Measurements from ENCODE around the gene EPHA7.

The EPHA7 gene

GRCh38 chr6:93299622-93300021 lies 119.7 kb downstream of the EPHA7 start:
- no peaks in the 10 kb centered on the region for H3K36me3 ChIP-seq (ENCODE audit: control insufficient read depth, insufficient read depth, low read length)
- no peak overlapping the region for H3K4me3 ChIP-seq (ENCODE audit: low read length)
- DNase-seq (ENCODE audit: low read depth, low spot score), result no peak
- H3K4me1 ChIP-seq (ENCODE audit: control insufficient read depth, insufficient read depth, low read length), result no peaks in the 10 kb centered on the region
- no peaks in the 10 kb centered on the region for H3K9me3 ChIP-seq (ENCODE audit: control insufficient read depth, insufficient read depth, low read length)
- H3K27ac ChIP-seq (ENCODE audit: low read length), result no peak overlapping the region
- no CpG with 5 or more reads among the region's 3 CpGs for WGBS (ENCODE audit: insufficient coverage, insufficient read length)
- no peaks in the 10 kb centered on the region for H3K27me3 ChIP-seq (ENCODE audit: control insufficient read depth, insufficient read depth, low read length)

DNA sequence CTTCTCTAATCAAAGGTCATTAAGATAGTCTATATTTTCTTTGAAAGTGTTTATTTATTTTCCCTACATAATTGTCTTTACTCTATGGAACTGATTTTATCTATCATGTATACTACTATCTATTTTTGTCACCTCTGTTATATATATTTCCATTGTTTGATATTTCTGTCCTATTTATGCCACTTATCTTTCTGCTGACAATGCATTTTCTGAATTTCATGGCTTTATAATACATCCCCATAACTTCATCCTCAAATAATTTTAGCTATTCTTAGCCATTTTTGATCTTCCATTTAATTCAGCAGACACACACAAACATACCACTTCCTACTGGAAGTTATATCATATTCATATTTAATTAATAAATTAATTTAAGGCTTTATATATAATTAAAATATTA lies 123.7 kb downstream of the EPHA7 start:
- Histone ChIP-seq H3K27me3 (ENCODE audit: control insufficient read depth, insufficient read depth, low read length) (no peaks in the 10 kb centered on the region), H3K4me1 (ENCODE audit: control insufficient read depth, insufficient read depth, low read length) (no peaks in the 10 kb centered on the region), H3K36me3 (ENCODE audit: control insufficient read depth, insufficient read depth, low read length) (no peaks in the 10 kb centered on the region), H3K27ac (ENCODE audit: low read length) (no peak overlapping the region), H3K9me3 (ENCODE audit: control insufficient read depth, insufficient read depth, low read length) (no peaks in the 10 kb centered on the region), H3K4me3 (ENCODE audit: low read length) (no peak overlapping the region)
- DNase-seq (ENCODE audit: low read depth, low spot score), result no peak

GRCh38 chr6:93294879-93295278 lies 124.5 kb downstream of the EPHA7 start:
- Histone ChIP-seq H3K4me3 (ENCODE audit: low read length) (no peak overlapping the region), H3K27me3 (ENCODE audit: control insufficient read depth, insufficient read depth, low read length) (no peaks in the 10 kb centered on the region), H3K36me3 (ENCODE audit: control insufficient read depth, insufficient read depth, low read length) (no peaks in the 10 kb centered on the region), H3K27ac (ENCODE audit: low read length) (no peak overlapping the region), H3K9me3 (ENCODE audit: control insufficient read depth, insufficient read depth, low read length) (no peaks in the 10 kb centered on the region), H3K4me1 (ENCODE audit: control insufficient read depth, insufficient read depth, low read length) (no peaks in the 10 kb centered on the region)
- 100% methylated on average over 1 of the region's 2 CpGs for WGBS (ENCODE audit: insufficient coverage, insufficient read length)
- no peak for DNase-seq (ENCODE audit: low read depth, low spot score)

DNA sequence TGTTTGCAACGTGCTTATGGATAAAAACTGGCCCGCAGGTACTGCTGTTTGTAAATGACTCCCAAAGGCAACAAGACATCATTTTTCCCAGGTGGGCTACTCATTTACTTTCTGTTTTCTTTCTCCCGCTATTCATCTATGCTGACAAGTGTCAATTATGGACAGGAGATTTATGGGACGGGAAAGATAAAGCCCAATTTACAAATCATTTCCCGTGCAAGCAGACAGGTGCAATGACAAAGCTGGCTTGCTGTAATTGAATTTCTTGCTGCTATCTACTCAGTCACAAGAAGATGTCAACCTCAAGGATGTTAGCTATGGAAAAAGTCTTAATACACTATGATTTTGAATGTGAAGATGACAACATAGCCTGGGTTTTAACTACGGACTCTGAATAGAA lies 125.5 kb downstream of the EPHA7 start:
- Histone ChIP-seq H3K4me3 (ENCODE audit: low read length) (no peak overlapping the region), H3K36me3 (ENCODE audit: control insufficient read depth, insufficient read depth, low read length) (no peaks in the 10 kb centered on the region), H3K4me1 (ENCODE audit: control insufficient read depth, insufficient read depth, low read length) (no peaks in the 10 kb centered on the region), H3K27ac (ENCODE audit: low read length) (no peak overlapping the region), H3K27me3 (ENCODE audit: control insufficient read depth, insufficient read depth, low read length) (no peaks in the 10 kb centered on the region), H3K9me3 (ENCODE audit: control insufficient read depth, insufficient read depth, low read length) (no peaks in the 10 kb centered on the region)
- DNase-seq (ENCODE audit: low read depth, low spot score), result no peak
- WGBS (ENCODE audit: insufficient coverage, insufficient read length), result no CpG with 5 or more reads among the region's 6 CpGs

GRCh38 chr6:93293460-93293859 lies 125.9 kb downstream of the EPHA7 start:
- DNase-seq (ENCODE audit: low read depth, low spot score), result no peak
- Histone ChIP-seq H3K36me3 (ENCODE audit: control insufficient read depth, insufficient read depth, low read length) (no peaks in the 10 kb centered on the region), H3K4me3 (ENCODE audit: low read length) (no peak overlapping the region), H3K27ac (ENCODE audit: low read length) (no peak overlapping the region), H3K27me3 (ENCODE audit: control insufficient read depth, insufficient read depth, low read length) (no peaks in the 10 kb centered on the region), H3K4me1 (ENCODE audit: control insufficient read depth, insufficient read depth, low read length) (no peaks in the 10 kb centered on the region), H3K9me3 (ENCODE audit: control insufficient read depth, insufficient read depth, low read length) (no peaks in the 10 kb centered on the region)
- no CpG with 5 or more reads among the region's 4 CpGs for WGBS (ENCODE audit: insufficient coverage, insufficient read length)

DNA sequence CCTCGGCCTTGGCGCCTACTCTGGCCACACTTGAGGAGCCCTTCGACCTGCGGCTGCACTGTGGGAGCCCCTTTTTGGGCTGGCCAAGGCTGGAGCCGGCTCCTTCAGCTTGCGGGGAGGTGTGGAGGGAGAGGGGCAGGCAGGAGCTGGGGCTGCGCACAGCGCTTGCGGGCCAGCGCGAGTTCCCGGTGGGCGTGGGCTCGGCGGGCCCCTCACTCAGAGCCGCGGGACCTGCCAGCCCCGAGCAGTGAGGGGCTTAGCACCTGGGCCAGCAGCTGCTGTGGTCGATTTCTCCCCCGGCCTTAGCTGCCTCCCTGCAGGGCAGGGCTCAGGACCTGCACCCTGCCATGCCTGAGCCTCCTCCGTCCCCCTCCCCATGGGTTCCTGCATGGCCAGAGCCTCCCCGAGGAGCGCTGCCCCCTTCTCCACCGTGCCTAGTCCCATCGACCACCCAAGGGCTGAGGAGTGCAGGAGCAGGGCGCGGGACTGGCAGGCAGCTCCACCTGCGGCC lies 136.8 kb downstream of the EPHA7 start:
- WGBS (ENCODE audit: insufficient coverage, insufficient read length), result no CpG with 5 or more reads among the region's 28 CpGs
- no peak for DNase-seq (ENCODE audit: low read depth, low spot score)
- H3K27ac ChIP-seq (ENCODE audit: low read length), result no peak overlapping the region
- no peaks in the 10 kb centered on the region for H3K27me3 ChIP-seq (ENCODE audit: control insufficient read depth, insufficient read depth, low read length)
- H3K4me3 ChIP-seq (ENCODE audit: low read length), result no peak overlapping the region
- H3K4me1 ChIP-seq (ENCODE audit: control insufficient read depth, insufficient read depth, low read length), result no peaks in the 10 kb centered on the region
- H3K36me3 ChIP-seq (ENCODE audit: control insufficient read depth, insufficient read depth, low read length), result no peaks in the 10 kb centered on the region
- no peaks in the 10 kb centered on the region for H3K9me3 ChIP-seq (ENCODE audit: control insufficient read depth, insufficient read depth, low read length)

GRCh38 chr6:93278241-93278640 lies 141.1 kb downstream of the EPHA7 start:
- Histone ChIP-seq H3K27ac (ENCODE audit: low read length) (no peak overlapping the region), H3K36me3 (ENCODE audit: control insufficient read depth, insufficient read depth, low read length) (no peaks in the 10 kb centered on the region), H3K4me3 (ENCODE audit: low read length) (no peak overlapping the region), H3K4me1 (ENCODE audit: control insufficient read depth, insufficient read depth, low read length) (no peaks in the 10 kb centered on the region), H3K27me3 (ENCODE audit: control insufficient read depth, insufficient read depth, low read length) (no peaks in the 10 kb centered on the region), H3K9me3 (ENCODE audit: control insufficient read depth, insufficient read depth, low read length) (no peaks in the 10 kb centered on the region)
- no peak for DNase-seq (ENCODE audit: low read depth, low spot score)

DNA sequence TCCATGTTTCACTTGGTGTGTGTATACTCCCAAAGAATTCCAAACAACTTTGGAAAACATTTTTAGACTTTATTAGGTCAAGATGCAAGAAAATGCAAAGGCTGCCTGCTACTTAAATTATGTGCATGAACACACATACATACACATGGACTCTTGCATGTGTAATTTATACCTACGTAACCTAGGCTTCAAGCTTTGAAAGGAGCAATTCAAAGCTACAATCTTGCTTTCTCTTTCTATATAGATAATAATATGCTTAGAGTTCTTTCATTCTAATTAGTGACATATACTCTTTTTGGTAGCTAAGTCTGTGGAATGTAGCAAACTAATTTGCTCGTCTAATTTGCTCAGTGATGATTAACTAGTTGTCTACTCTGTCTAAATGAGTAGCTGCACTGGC lies 146.5 kb downstream of the EPHA7 start:
- H3K27me3 ChIP-seq (ENCODE audit: control insufficient read depth, insufficient read depth, low read length), result no peaks in the 10 kb centered on the region
- no peak overlapping the region for H3K4me3 ChIP-seq (ENCODE audit: low read length)
- H3K36me3 ChIP-seq (ENCODE audit: control insufficient read depth, insufficient read depth, low read length), result no peaks in the 10 kb centered on the region
- H3K27ac ChIP-seq (ENCODE audit: low read length), result no peak overlapping the region
- H3K9me3 ChIP-seq (ENCODE audit: control insufficient read depth, insufficient read depth, low read length), result no peaks in the 10 kb centered on the region
- DNase-seq (ENCODE audit: low read depth, low spot score), result no peak
- no CpG with 5 or more reads among the region's 2 CpGs for WGBS (ENCODE audit: insufficient coverage, insufficient read length)
- no peaks in the 10 kb centered on the region for H3K4me1 ChIP-seq (ENCODE audit: control insufficient read depth, insufficient read depth, low read length)

DNA sequence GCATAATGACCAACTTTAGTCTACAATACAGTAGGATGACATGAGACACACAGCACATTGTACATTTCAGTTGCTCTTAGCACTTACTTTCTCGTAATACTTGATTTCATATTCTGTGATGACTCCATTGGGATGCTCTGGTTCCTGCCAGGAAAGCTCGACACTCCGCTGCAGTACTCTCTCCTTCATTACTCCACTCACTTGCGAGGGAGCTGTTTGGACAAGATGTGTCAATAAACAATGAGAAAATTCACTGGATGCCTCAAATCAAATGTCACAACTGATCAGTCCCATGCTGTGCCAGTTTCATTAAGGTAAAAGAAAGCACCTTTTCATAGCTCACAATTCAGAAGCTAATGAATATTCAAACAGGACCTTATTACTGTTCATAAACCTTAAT lies 147.1 kb downstream of the EPHA7 start:
- no peak for DNase-seq (ENCODE audit: low read depth, low spot score)
- H3K36me3 ChIP-seq (ENCODE audit: control insufficient read depth, insufficient read depth, low read length), result no peaks in the 10 kb centered on the region
- no CpG with 5 or more reads among the region's 4 CpGs for WGBS (ENCODE audit: insufficient coverage, insufficient read length)
- H3K4me1 ChIP-seq (ENCODE audit: control insufficient read depth, insufficient read depth, low read length), result no peaks in the 10 kb centered on the region
- no peak overlapping the region for H3K4me3 ChIP-seq (ENCODE audit: low read length)
- no peaks in the 10 kb centered on the region for H3K9me3 ChIP-seq (ENCODE audit: control insufficient read depth, insufficient read depth, low read length)
- no peak overlapping the region for H3K27ac ChIP-seq (ENCODE audit: low read length)
- no peaks in the 10 kb centered on the region for H3K27me3 ChIP-seq (ENCODE audit: control insufficient read depth, insufficient read depth, low read length)

- no peaks in the 10 kb centered on the region for H3K36me3 ChIP-seq (ENCODE audit: control insufficient read depth, insufficient read depth, low read length)
- no peak for DNase-seq (ENCODE audit: low read depth, low spot score)
- no peak overlapping the region for H3K27ac ChIP-seq (ENCODE audit: low read length)
- H3K9me3 ChIP-seq (ENCODE audit: control insufficient read depth, insufficient read depth, low read length), result no peaks in the 10 kb centered on the region
- no peaks in the 10 kb centered on the region for H3K4me1 ChIP-seq (ENCODE audit: control insufficient read depth, insufficient read depth, low read length)
- no peaks in the 10 kb centered on the region for H3K27me3 ChIP-seq (ENCODE audit: control insufficient read depth, insufficient read depth, low read length)
- WGBS (ENCODE audit: insufficient coverage, insufficient read length), result no CpG with 5 or more reads among the region's 3 CpGs
- H3K4me3 ChIP-seq (ENCODE audit: low read length), result no peak overlapping the region
These were observed 153.1 kb downstream of the EPHA7 start for GRCh38 chr6:93266116-93266817.

DNA sequence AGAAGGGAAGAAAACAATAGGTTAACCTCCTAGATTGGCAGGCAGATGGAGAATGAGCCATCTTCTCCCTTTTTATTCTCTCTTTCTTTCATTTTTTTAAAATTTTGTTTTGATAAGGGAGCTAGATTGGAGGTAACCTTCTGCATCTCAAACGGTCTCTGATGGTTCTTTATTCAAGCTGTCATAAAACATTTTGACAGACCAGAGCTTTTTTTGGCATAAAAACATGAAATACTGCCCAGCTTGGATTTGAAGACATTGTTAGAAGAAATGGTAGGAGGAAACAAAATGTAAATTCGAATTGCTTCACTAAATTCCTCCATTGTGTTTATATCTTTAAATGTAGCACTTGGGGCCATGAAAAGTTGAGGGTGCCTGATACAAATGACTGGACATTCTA lies 158.5 kb downstream of the EPHA7 start:
- H3K4me1 ChIP-seq (ENCODE audit: control insufficient read depth, insufficient read depth, low read length), result no peaks in the 10 kb centered on the region
- no peak overlapping the region for H3K27ac ChIP-seq (ENCODE audit: low read length)
- H3K36me3 ChIP-seq (ENCODE audit: control insufficient read depth, insufficient read depth, low read length), result no peaks in the 10 kb centered on the region
- H3K4me3 ChIP-seq (ENCODE audit: low read length), result no peak overlapping the region
- H3K9me3 ChIP-seq (ENCODE audit: control insufficient read depth, insufficient read depth, low read length), result no peaks in the 10 kb centered on the region
- WGBS (ENCODE audit: insufficient coverage, insufficient read length), result no CpG with 5 or more reads among the region's 2 CpGs
- no peak for DNase-seq (ENCODE audit: low read depth, low spot score)
- no peaks in the 10 kb centered on the region for H3K27me3 ChIP-seq (ENCODE audit: control insufficient read depth, insufficient read depth, low read length)
